Measurements from ENCODE around the gene CCDC158. TPM values are rescaled to one million over a fixed set of nuclear protein-coding genes. Genes with fewer than 3 reads are reported as not detected.

CCDC158 gene
- total RNA-seq, 1 donor from 2014 or later, result 0.17 TPM

DNA sequence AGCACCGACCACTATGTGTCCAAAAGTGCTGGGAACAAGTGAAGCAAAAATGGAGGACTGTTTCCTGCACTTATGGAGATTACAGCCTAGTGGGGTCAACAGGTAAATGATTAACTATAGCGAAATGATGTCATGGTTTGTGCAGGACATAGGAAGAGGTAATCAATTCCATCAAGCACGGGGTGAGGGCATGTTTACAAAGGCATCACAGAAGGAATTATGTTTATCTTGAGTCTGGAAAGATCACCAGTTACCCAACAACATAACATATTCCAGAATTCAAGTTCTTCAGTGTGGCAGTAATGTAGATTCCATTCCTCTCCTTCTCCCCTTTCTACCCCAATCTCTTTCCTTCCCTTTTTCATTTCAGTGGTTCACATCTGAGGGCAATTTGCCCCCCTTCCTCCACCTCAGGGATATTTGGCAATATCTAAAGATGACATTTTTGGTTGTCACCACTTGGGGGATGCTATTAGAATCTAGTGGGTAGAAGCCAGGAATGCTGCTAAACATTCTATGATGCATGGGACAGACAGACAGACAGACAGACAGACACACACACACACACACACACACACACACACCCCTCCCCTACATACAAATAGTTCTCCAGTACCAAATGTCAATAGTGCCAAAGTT lies 145.3 kb downstream of the CCDC158 start:
- H3K4me3 ChIP-seq (ENCODE audit: low read depth, low read length), result no peak overlapping the region
- no peak for DNase-seq (ENCODE audit: low read depth)
- TF ChIP-seq, protein P1, sequence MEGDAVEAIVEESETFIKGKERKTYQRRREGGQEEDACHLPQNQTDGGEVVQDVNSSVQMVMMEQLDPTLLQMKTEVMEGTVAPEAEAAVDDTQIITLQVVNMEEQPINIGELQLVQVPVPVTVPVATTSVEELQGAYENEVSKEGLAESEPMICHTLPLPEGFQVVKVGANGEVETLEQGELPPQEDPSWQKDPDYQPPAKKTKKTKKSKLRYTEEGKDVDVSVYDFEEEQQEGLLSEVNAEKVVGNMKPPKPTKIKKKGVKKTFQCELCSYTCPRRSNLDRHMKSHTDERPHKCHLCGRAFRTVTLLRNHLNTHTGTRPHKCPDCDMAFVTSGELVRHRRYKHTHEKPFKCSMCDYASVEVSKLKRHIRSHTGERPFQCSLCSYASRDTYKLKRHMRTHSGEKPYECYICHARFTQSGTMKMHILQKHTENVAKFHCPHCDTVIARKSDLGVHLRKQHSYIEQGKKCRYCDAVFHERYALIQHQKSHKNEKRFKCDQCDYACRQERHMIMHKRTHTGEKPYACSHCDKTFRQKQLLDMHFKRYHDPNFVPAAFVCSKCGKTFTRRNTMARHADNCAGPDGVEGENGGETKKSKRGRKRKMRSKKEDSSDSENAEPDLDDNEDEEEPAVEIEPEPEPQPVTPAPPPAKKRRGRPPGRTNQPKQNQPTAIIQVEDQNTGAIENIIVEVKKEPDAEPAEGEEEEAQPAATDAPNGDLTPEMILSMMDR (conservative IDR thresholded peaks at IDR 0.05; ENCODE audit: low read depth, low read length), result no peak

DNA sequence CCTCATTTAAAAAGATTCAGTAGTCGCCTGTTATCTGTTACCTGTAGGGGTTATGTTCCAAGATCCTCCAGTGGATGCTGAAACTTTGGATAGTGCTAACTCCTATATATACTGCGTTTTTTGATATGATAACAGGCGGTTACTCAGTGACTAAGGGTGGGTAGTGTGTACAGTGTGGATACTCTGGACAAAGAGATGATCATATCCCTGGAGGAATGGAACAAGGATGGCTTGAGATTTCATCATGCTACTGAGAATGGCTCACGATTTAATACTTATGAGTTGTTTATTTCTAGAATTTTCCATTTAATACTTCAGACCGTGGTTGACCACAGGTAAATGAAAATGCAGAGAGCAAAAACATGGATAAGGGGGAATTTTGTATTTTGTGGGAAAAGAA lies 147.9 kb downstream of the CCDC158 start:
- no peak overlapping the region for H3K4me3 ChIP-seq (ENCODE audit: low read depth, low read length)
- TF ChIP-seq, protein P1 (conservative IDR thresholded peaks at IDR 0.05; ENCODE audit: low read depth, low read length), result no peak
- DNase-seq (ENCODE audit: low read depth), result no peak

DNA sequence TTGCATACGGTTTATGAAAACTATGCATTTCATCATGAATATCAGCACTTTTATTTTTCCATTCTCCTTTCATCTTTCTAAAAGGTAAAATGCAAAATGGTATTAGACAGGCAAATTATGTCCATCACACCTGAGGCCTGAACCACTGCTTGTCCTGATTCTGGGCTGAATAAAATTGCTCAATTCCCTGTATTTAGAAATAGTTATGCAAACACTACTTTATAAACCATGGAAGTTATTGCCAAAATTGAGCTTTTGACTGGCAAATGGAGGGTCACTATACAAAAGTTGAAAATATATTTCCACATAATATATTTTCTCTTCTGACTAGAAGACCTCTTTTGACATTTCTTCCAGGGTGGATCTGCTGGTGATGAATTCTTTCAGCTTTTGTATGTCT lies 148.4 kb downstream of the CCDC158 start:
- H3K4me3 ChIP-seq (ENCODE audit: low read depth, low read length), result no peak overlapping the region
- TF ChIP-seq, protein P1 (conservative IDR thresholded peaks at IDR 0.05; ENCODE audit: low read depth, low read length), result no peak

DNA sequence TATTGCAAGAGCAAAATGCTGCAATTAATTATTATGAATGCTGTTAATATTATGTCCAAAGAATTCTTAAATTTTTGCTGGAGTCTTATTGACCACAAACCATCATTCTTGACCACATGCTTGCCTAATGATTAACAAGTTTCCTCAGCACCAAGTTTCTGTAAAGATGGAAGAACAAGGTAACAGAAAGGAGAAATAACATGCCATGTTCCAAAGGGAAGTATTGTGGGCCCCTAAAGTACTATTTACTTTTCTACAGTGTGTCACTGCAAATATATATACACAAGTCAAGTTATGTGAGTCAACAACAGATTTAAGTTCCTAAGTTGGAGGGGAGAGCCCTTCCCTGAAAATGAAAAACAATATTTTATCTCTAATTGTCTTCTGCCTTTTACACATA lies 148.9 kb downstream of the CCDC158 start:
- no peak overlapping the region for H3K4me3 ChIP-seq (ENCODE audit: low read depth, low read length)
- TF ChIP-seq, protein P1 (conservative IDR thresholded peaks at IDR 0.05; ENCODE audit: low read depth, low read length), result no peak
- no peak for DNase-seq (ENCODE audit: low read depth)

More for the DNA sequence above, 148.4 kb downstream of the CCDC158 start:
- DNase-seq (ENCODE audit: low read depth), result no peak

DNA sequence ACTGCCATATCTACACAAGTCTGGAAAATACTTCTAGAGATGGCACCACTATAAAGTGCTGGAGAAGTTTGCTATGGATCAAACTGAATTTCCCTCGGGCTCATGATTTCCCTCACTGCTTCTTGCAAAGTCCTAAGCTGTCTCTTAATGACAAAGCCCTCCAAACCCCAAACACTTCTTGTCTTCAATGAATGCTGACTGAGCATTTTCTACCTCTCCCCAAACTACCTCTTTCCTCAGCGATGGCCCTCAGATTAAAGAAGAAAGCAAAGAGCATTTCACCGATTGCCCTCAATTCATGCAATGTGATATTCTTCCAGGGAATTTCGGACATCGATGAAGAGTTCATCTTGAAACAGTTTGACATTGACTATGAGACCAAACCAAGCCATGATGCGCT lies 149.7 kb downstream of the CCDC158 start:
- DNase-seq (ENCODE audit: low read depth), result no peak
- TF ChIP-seq, protein P1 (conservative IDR thresholded peaks at IDR 0.05; ENCODE audit: low read depth, low read length), result no peak
- H3K4me3 ChIP-seq (ENCODE audit: low read depth, low read length), result no peak overlapping the region

DNA sequence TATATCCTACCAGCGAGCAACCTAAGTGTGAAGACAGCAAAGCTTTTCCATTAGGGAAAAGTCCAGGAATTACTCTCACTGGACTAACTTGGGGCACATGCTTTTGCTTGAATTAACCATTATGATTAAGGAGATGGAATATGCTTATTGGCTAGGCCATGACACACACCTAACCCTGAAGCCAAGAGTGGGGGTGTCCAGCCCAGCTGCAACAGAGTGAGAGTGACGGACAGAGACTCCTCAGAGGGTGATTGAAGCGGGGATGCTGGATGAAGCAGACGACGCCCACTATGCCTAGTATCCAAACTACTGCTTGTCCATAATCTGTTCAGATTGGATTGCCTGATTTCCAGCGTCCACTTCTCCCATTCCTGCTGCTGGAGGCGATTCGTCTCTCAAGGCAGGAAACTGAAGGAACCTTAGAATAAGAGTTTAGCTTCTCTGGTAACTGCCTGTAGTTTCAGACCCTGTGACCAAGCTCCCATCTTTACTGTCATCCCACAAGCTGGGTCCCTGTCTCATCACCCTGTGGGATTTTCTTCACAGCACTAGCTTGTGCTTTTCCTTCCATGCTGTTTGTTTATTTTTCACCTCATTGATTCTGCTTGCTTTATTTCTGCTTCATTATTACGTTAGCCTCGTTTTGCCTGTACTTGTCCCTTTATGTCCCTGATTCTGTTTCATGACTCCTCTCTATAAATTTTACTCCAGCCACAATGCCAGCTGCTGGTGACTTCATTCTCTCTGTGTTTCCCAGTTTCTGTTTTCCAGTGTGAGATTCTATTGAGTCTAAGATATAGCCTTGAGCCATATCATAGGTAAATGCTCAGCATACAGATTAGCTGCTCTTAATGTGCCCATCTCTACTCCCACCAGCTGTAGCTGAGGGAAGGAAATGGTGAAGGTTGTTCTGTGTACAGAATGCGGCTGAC lies 150.4 kb downstream of the CCDC158 start:
- no peak for DNase-seq (ENCODE audit: low read depth)
- TF ChIP-seq, protein P1 (conservative IDR thresholded peaks at IDR 0.05; ENCODE audit: low read depth, low read length), result no peak

More for the DNA sequence above, 150.4 kb downstream of the CCDC158 start:
- no peak overlapping the region for H3K4me3 ChIP-seq (ENCODE audit: low read depth, low read length)
